ENCODE results near the gene RASA1. TPM values are rescaled to one million over a fixed set of nuclear protein-coding genes. Genes with fewer than 3 reads are reported as not detected.

The RASA1 gene
- 43.1 and 77.7 TPM in 2 replicates for total RNA-seq

DNA sequence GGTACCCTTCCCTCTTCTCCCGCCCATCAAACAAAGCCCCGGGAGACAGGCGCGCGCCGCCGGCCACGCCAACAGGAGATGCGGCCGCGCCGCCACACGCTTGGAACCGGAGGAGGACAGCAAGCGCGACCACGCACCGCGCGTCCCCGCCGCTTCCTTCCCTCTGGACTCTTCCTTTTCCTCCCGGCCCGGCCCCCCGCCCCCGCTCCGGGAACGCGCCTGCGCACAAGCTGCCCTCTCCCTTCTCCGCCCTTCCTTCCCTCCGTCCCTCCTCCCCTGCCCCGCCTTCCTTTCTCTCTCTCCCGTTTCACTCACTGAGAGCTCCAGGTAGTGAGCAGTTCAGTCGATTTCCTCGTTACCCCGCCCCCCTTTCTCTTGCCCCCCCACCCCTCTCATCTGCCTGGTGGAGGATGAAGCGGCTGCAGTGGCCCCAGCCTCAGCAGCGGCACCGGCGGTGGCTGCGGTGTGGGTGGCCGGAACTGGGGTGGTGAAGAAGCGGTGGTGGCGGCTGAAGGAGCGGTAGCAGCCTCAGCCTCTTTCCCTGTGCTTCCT lies at the start of gene RASA1:
Gene RASA1, plus strand, starts transcription at position 310 of the 552 bp plus-strand sequence. CDS start 569 bp downstream, outside the sequence.

DNA sequence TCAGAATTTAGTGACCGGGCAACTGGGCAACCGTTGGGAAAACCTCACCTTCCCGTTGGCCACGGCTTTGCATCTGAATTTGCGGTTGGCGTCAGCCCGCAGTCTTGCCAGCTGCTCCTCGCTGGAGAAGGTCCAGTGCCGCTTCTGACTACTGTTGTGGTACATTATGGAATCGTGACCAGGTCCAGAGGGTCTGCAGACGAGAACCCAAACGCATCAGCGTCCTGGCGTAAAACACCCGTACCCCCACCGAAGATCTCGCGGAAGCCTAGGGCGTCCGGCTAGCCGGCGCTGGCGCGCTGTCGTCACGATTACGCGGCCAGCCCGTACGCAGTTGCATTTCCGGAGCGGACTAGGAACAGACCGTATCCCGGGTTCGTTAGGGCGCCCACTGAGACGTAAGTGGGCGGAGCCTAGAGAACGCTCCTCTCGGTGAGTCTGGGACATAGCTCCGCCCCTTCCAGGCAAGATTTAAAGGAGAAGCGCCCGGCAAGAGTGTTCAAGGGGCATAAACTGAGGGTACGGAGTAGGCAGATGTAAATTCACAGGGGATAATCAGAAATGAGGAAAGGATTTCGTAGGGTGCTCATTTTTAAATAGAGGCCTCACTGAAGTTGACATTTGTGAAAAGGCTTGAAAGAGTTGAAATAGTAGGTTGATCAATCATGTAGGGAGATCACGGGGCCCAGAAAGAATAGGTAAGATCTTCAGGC lies 145.1 kb downstream of the RASA1 start, which contains the start of gene CCNH:
Gene CCNH, minus strand, starts transcription at position 301 of the 713 bp plus-strand sequence. Its CDS starts 136 bp downstream, at position 165.

Small RNA genes lying within 50 kb of the gene (small RNA-seq; reads per million reads assigned to genes)
- not detected for gene RN7SL629P (ENCODE audit: low replicate concordance)
- gene RNU6-606P (ENCODE audit: low replicate concordance): not detected
- gene RNU6-727P (ENCODE audit: low replicate concordance): 0.16 reads per million

Other genes starting within 250 kb of the RASA1 start
- gene CCNH, start 145.0 kb downstream of the RASA1 start, total RNA-seq: 83.6 and 84.0 TPM in 2 replicates